Omental fat pad (tissue), 4 donors: ENCODE measurements around the gene PROM1. TPM values are rescaled to one million over a fixed set of nuclear protein-coding genes. Genes with fewer than 3 reads are reported as not detected.

Experiments used
- ATAC-seq: fragments of 150-250 bp; one replicate; pipeline ENCODE4 v1.9.1; 2016; ENCODE audit warnings: mild to moderate bottlenecking, moderate library complexity; ENCODE audit not compliant: low FRiP score
- DNase-seq: peaks from one replicate; pipeline ENCODE4 v3.0.0-alpha.2; 2019; ENCODE audit warnings: low spot score
- total RNA-seq, 4 donors: library from RNA; depleted of rRNA; stranded (reverse); fragments of >200 nt; gene quantifications; one replicate each; pipeline ENCODE4 v1.1.0, GENCODE V29; 2016
- TF ChIP-seq, protein P1 (sequence below), 3 donors: fragments of 450-650 bp; IDR thresholded peaks; one replicate each; pipeline ENCODE4 v1.5.1; 2016 to 2017; ENCODE audit warnings: antibody characterized with exemption in 3 of 3, mild to moderate bottlenecking in 3 of 3, moderate library complexity in 2 of 3

The PROM1 gene
- total RNA-seq, 4 donors from 2014 or later: 0.09 TPM; not detected in 3

GRCh38 chr4:16078195-16078760 lies 5.5 kb downstream of the PROM1 start:
- TF ChIP-seq, protein P1, sequence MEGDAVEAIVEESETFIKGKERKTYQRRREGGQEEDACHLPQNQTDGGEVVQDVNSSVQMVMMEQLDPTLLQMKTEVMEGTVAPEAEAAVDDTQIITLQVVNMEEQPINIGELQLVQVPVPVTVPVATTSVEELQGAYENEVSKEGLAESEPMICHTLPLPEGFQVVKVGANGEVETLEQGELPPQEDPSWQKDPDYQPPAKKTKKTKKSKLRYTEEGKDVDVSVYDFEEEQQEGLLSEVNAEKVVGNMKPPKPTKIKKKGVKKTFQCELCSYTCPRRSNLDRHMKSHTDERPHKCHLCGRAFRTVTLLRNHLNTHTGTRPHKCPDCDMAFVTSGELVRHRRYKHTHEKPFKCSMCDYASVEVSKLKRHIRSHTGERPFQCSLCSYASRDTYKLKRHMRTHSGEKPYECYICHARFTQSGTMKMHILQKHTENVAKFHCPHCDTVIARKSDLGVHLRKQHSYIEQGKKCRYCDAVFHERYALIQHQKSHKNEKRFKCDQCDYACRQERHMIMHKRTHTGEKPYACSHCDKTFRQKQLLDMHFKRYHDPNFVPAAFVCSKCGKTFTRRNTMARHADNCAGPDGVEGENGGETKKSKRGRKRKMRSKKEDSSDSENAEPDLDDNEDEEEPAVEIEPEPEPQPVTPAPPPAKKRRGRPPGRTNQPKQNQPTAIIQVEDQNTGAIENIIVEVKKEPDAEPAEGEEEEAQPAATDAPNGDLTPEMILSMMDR (IDR thresholded peaks at IDR 0.05): no peak
- no peak for DNase-seq
- no peak for ATAC-seq

GRCh38 chr4:16077786-16078185 lies 6.0 kb downstream of the PROM1 start:
- ATAC-seq: no peak
- TF ChIP-seq, protein P1 (IDR thresholded peaks at IDR 0.05): no peak
- DNase-seq: no peak

GRCh38 chr4:16075975-16076757 lies 7.7 kb downstream of the PROM1 start:
- DNase-seq: no peak
- no peak for ATAC-seq
- TF ChIP-seq, protein P1 (IDR thresholded peaks at IDR 0.05): no peak

GRCh38 chr4:16075061-16075460 lies 8.8 kb downstream of the PROM1 start:
- no peak for DNase-seq
- ATAC-seq: no peak
- TF ChIP-seq, protein P1 (IDR thresholded peaks at IDR 0.05): no peak

DNA sequence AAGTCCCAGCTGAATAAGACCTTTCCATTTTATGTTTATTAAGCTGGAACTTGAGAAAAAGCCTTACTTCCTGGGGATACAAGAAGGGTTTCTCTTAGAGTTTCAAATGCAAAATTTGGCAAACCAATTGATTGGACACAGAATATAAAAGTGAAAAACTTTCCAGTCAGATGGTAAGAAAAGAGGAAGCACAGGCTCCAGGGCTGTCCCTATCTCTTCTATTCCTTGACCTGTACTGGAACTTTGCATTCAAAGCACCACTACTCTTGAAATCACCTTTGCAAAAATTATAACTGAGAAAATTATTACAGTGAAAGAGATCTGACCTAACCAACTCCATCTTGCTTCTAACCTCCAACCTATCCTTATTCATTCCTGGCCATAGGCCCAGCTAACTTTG lies 11.7 kb downstream of the PROM1 start:
- TF ChIP-seq, protein P1 (IDR thresholded peaks at IDR 0.05): no peak
- DNase-seq (no peak), ATAC-seq (no peak)

DNA sequence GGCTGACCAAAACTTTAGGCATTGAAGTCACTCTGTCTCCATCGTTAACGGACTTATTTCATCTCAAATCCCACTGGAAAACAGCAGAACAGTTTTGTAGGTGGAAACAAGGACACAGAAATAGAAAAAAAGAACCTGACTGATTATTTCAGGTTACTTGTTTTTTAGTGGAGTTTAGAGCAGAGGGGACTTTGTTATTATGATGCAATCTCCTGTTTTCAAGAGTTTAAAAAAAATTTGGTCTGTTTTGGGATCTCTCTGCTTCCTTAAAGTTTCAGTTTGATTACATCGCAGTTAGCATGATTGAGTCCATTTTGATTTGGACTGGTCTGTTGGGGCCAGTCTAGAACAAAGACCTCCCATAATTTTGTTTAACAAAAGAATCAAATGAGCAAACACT lies 13.6 kb downstream of the PROM1 start:
- ATAC-seq: no peak
- no peak for DNase-seq
- TF ChIP-seq, protein P1 (IDR thresholded peaks at IDR 0.05): no peak

- TF ChIP-seq, protein P1 (IDR thresholded peaks at IDR 0.05): no peak
- DNase-seq: no peak
- ATAC-seq: no peak
These were observed 16.3 kb downstream of the PROM1 start for GRCh38 chr4:16067515-16067914.
